Testis (tissue), 2 donors: ENCODE data around the gene B3GALNT1.

Source experiments
- CTCF ChIP-seq, 3 experiments: fragments of 450-650 bp in 2 of 3; fragments of 200-600 bp in 1 of 3; sonication (generic) in 1 of 3; IDR thresholded peaks; one replicate each; pipeline ENCODE4 v1.5.1; 2016 to 2019; ENCODE audit warnings: antibody characterized with exemption in 3 of 3, mild to moderate bottlenecking in 2 of 3, moderate library complexity in 1 of 3
- POLR2A ChIP-seq: fragments of 450-650 bp; IDR thresholded peaks from one replicate; pipeline ENCODE4 v1.6.1; 2017; ENCODE audit warnings: antibody characterized with exemption, mild to moderate bottlenecking, moderate library complexity

GRCh38 chr3:161072751-161073150, 32.4 kb downstream of the B3GALNT1 start:
- TF ChIP-seq CTCF (IDR thresholded peaks at IDR 0.05) (no peak), POLR2A (no peak)
